Stimulated activated CD8-positive, alpha-beta memory T cell treated with anti-CD3 and anti-CD28 coated beads, Interleukin-12 subunit alpha, Interleukin-12 subunit beta, amount 100 ng/mL, for 4 hours (primary cell): Measurements from ENCODE around the gene COL23A1.

ENCODE experiments used
- DNase-seq: peaks from one replicate; pipeline ENCODE4 v3.0.0-alpha.2; 2020; ENCODE audit warnings: low read depth

COL23A1 gene

DNA sequence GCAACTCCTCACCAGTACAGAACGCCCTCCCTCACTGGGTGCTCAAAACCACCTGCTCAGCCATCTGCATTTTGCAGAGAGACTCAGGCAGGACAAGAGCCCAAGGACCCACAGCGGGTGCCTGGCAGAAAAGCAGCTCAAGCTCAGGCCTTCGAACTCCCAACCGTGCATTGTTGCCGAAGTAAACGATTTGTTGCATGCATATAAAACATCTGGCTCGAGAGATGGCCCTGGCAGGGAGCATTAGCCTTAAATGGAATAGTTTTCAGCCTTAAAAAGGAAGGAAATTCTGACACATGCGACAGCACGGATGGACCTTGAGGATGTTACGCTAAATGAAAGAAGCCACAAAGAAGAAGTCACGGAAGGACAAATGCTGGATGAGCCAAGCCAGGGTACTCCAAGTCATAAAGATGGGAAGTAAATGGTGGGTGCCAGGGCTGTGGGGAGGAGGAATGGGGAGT, 197.2 kb downstream of the COL23A1 start:
- no peak for DNase-seq

- DNase-seq: no peak
Measured at GRCh38 chr5:178392386-178392785, 197.8 kb downstream of the COL23A1 start.

GRCh38 chr5:178391480-178391879, 198.7 kb downstream of the COL23A1 start:
- DNase-seq: no peak

- no peak for DNase-seq
Measured at GRCh38 chr5:178389796-178390195, 200.4 kb downstream of the COL23A1 start.

DNA sequence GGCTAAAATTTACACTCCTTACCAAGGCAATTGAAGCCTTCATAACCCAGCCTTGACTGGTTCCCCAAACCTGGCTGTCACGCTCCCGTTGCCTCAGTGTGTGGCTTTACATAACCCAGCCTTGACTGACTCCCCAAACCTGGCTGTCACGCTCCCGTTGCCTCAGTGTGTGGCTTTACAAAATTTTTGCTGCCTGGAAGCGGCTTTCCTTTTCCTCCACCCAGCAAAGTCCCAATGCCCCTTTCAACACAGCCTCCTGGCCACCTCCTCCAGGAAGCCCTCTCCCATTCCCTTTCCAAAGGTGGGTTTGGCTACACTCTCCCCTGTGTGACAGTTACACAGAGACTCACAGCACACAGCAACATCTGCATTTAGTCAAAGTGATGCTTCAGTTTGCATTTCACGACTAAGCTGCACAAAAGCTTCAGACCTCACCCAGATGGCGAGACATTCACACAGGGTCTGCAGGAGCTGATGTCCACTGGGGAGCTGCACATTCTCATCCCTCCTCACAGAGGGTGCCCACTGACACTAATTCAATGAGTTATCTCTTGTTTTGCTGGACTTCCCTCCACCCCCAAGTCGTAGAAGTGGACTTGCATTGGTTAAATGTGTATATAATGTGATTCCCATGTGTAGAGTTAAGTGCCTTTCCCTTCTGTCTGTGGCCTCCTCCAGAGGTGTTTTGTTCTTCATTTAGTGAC, 201.0 kb downstream of the COL23A1 start:
- DNase-seq: no peak

GRCh38 chr5:178388386-178389025, 201.7 kb downstream of the COL23A1 start:
- DNase-seq: no peak

GRCh38 chr5:178387856-178388190, 202.4 kb downstream of the COL23A1 start:
- no peak for DNase-seq

- DNase-seq: no peak
Measured at GRCh38 chr5:178387061-178387855, 202.9 kb downstream of the COL23A1 start.

DNA sequence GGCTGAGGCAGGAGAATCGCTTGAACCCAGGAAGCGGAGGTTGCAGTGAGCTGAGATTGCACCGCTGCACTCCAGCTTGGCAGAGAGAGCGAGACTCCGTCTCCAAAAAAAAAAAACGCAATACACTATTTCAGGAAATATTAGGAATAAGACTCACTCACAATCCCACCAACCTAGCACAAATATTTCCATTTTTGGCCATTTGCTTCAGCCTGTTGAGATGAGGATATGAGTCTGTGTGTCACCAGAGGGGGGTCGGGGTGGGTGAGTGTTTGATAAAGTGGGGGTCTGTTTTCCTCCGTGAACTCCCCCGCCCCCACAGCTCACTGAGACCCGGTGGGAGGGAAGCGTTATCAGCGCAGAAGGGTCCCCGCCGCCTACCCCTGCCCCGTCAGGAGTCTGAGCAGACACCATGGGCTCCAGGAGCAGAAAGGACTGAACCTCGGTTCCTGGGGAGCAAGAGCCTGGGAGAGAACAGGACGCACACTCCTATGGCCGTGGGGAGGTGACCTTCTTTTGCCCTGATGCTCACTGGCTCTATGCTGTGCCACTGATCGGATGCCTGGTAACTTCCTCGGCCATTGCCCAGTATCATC, 203.8 kb downstream of the COL23A1 start:
- no peak for DNase-seq

DNA sequence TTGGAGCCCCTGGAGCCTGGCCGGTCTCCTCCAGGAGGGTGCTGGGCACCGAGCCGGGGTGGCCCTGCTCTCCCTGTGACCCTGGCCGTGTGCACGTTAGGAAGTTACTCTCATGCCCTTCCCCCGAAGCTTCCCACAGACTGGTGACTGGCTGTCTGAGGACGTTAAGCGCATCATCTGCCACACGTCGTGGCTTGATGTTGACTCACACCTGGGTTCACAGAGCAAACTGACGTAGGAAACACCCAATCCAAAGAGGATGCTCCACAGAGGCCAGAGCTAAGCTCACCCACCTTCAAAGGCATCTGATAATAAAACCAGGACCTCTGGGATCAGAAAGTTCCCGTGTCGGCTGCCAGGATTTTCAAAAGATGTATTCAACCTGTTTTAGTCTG, 204.7 kb downstream of the COL23A1 start:
- no peak for DNase-seq

DNA sequence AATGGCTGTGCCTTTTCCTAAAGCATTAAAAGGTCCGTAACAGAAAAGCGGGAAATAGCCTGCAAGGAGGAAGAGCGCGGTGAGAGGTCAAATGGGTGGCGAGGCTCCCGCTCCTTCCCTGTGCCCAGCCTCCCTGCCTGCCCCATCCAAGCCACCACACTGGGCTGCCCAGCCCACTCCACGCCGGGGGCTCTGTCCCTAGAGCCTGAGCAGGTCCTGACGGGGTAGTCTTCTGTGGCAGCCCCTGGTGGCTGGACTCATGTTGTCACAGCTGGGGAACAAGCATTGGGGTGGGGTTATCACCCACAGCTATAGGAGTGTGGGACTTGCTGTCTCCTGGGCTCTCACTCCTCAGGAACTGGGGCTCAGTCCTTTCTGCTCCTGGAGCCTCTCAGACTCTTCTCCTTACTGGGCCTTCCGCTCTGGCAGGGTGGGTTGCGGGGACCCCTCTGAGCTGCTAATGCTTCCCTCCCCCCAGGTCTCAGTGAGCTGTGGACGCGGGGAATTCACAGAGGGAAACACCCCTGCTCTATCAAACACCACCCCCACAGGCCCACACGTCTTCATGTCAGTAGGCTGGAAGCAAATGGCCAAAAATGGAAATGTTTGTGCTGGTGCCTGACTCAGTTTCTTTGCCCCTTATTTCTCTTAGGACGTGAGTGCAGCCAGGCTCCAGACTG, 205.2 kb downstream of the COL23A1 start:
- no peak for DNase-seq

DNA sequence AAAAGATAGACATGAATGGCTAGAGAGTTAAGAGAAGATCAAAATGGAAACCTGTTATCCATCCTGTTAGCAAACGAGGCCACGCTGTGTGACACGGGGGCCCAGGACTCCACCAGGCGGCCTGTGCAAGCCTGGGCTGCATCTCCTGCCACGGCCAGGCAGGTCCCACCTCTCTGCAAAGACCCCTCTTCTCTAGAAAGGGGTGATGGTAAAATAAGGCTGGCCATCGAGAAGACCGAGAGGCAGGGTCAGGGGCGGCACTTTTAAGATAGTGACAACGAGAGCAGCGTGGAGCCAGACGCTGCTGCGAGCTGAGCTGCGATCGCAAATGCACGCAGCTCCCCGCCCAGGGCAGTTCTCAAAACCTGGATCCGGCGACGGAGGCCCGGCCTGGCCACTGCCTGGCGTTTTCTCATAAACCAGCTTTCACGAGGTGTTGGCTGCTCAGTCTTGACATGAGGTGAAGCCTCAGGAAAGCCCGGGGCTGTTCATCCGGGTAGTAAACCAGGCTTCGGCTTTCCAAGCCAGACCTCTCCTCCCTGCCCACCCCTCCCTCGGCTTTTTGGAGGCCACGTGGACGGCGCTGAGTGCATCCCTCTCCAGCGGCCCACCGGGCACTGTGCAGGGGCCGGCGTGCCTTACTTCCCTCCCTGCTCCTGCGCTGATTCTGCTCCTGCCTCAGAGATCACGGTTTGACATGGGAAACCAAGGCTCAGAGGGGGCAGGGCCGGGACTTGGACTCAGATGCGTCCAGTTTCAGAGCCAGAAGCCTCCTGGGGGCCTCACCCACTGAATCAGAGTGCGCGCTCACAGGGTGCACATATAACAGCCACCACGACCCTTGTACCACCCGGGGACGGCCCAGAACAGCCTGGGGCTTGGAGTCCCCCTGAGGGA, 206.0 kb downstream of the COL23A1 start:
- DNase-seq: no peak

GRCh38 chr5:178383301-178383918, 206.8 kb downstream of the COL23A1 start:
- DNase-seq: no peak

- DNase-seq: no peak
Measured at GRCh38 chr5:178382754-178383164, 207.4 kb downstream of the COL23A1 start.

DNA sequence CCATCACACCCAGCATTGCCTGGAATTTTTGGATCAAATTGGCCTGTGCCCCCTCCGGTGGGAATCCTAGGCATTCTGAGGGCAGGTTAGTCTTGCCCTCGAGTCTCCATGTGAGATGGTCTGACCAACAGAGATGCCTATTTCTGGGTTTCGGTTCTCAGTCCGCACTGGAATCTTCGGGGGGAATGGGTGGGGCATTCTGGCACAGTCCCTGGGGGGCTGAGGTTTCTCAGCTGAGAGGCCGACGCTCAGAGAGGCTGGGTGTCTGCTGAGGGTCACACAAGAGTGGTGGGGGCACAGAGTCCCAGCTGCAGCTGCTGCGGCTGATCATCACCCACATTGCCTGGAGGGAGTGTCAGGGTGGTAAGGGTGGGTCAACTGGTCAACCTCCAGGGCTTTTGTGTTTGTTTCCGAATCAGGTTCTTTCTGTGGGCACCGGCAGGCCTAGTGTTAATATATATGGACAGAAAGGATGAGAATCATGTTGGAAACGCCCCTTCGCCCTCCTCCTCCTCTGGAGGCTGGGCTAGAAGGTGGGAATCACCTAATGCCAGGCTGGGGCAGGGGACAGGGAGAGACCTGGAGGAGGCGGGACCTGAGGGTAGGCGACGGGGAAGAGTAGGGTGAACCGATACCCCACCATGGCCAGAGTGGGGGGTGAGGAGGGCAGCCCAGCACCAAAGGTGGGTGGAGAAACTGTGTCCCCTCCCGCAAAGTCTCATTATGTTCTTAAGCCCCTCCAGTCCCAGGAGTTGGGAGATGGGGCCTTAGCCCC, 208.1 kb downstream of the COL23A1 start:
- no peak for DNase-seq

DNA sequence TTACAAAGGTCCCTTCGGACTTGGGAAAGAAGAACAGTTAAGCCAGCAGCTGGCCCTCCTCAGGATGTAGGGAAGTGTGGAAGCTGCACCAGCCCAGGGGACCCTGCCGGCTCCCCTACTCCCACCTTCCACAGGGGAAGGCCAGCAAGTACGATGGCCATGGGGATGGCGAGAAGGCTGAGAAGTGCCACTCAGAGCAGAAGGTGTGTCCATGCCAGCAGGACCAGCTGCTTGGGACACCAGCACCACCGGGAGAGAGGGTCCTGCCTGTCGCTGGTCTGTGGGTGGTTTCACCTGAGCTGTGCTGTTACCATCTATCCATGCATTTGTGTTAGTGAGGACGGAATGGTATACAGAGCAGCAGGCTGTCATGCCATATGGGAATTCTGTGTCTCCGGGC, 209.0 kb downstream of the COL23A1 start:
- DNase-seq: no peak

DNA sequence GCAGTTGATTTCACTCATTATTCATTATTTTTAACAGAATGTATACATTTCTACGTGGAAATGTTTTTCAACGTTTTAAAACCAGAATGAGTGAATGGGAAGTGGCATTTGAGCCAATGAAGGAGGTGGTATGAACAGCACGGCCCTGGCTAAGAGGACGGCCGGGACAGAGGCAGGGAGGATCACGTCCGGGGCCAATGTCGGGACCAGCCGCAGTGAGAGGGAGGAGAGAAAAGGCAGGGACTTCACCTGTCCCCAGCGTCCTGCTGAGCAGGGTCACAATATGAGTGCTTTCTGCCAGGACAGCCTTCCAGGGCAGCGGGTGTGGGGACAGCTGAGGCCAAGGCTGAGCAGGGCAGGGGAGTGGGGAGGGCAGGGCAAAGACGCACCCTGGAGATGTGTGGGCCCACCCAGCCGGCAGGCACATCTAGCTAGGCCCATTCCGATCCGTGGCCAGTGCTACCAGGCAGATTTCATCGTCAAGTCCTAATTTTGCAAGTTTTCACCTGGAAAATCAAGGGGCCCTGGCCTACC, 209.6 kb downstream of the COL23A1 start:
- no peak for DNase-seq

DNA sequence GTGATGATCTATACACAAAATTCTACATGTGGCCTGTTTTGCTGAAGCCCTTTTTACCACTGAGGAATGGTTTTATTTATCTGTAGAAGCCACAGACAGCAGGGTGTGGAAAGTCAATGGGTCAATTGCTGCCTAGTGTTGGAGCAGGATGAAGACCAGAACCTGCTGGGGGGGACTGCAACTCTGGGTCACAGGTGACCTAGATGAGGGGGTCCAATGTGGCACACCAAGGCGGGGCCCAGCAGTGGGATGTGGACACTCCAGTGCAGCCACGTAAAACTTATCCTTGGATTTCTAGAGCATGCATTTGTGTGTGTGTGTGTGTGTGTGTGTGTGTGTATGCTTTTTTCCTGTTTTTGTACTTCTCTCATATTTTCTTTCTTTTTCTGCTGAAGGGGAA, 210.1 kb downstream of the COL23A1 start:
- DNase-seq: no peak
